Naive thymus-derived CD4-positive, alpha-beta T cell (primary cell): ENCODE results near the gene CALML6. TPM values are rescaled to one million over a fixed set of nuclear protein-coding genes. Genes with fewer than 3 reads are reported as not detected.
A peak's percentile ranks its signal among the peaks of the same experiment; 100 is the strongest.

Experiments
- ATAC-seq: fragments of 150-1000 bp; cut with Tn5 transposase; 2 replicates; pipeline ENCODE4 v1.10.0; 2021; ENCODE audit warnings: mild to moderate bottlenecking, moderate library complexity
- CTCF ChIA-PET: fragments of 350-600 bp; sonication (Branson Sonifier 250); formaldehyde crosslinking; loops from one replicate; lab custom pipeline; 2021; ENCODE audit warnings: antibody characterized with exemption; lab: Charles Lee
- POLR2A ChIA-PET: fragments of 350-600 bp; sonication (Branson Sonifier 250); formaldehyde crosslinking; loops from one replicate; lab custom pipeline; 2021; ENCODE audit warnings: antibody characterized with exemption, inconsistent platforms; lab: Charles Lee
- DNase-seq, 9 donors: peaks; one replicate each; pipeline versions ENCODE4 v3.0.0 to v3.0.0-alpha.2; 2020 to 2022; ENCODE audit warnings: mixed read lengths in 1 of 9
- H3K27ac ChIP-seq: one replicate; pipeline ENCODE4 v1.7.0; 2013; ENCODE audit warnings: mild to moderate bottlenecking, low read depth, low read length, moderate library complexity
- H3K27me3 ChIP-seq, 2 donors: one replicate each; pipeline ENCODE4 v1.7.0; 2013; ENCODE audit warnings: low read length in 2 of 2, mild to moderate bottlenecking in 2 of 2, moderate library complexity in 2 of 2; ENCODE audit not compliant: control insufficient read depth in 2 of 2, insufficient read depth in 2 of 2
- H3K36me3 ChIP-seq, 3 experiments: 1 replicate in 2 of 3; 2 replicates in 1 of 3; pipeline ENCODE4 v1.7.0; 2013; ENCODE audit warnings: low read length in 3 of 3, mild to moderate bottlenecking in 3 of 3, moderate library complexity in 1 of 3; ENCODE audit not compliant: insufficient read depth in 3 of 3, control insufficient read depth in 2 of 3
- H3K4me1 ChIP-seq, 2 donors: one replicate each; pipeline ENCODE4 v1.7.0; 2013; ENCODE audit warnings: low read length in 2 of 2, mild to moderate bottlenecking in 2 of 2, moderate library complexity in 1 of 2; ENCODE audit not compliant: control insufficient read depth in 2 of 2, insufficient read depth in 2 of 2
- H3K4me3 ChIP-seq: 2 replicates; pipeline ENCODE4 v1.7.0; 2013; ENCODE audit warnings: mild to moderate bottlenecking, low read length
- H3K9me3 ChIP-seq, 3 experiments: 1 replicate in 2 of 3; 2 replicates in 1 of 3; pipeline ENCODE4 v1.7.0; 2013; ENCODE audit warnings: low read length in 3 of 3; ENCODE audit not compliant: control insufficient read depth in 2 of 3
- H3K27ac Mint-ChIP-seq, 9 donors: one replicate each; pipeline ENCODE4 v1.8.0; 2020 to 2022; ENCODE audit warnings: mixed read lengths in 9 of 9, mild to moderate bottlenecking in 8 of 9, moderate library complexity in 5 of 9, inconsistent platforms in 2 of 9
- H3K27me3 Mint-ChIP-seq, 5 donors: one replicate each; pipeline ENCODE4 v1.8.0; 2021 to 2022; ENCODE audit warnings: mixed read lengths in 5 of 5, mild to moderate bottlenecking in 1 of 5
- H3K36me3 Mint-ChIP-seq, 5 donors: one replicate each; pipeline ENCODE4 v1.8.0; 2020 to 2022; ENCODE audit warnings: mixed read lengths in 5 of 5, mild to moderate bottlenecking in 3 of 5, inconsistent platforms in 1 of 5
- H3K4me1 Mint-ChIP-seq, 7 donors: one replicate each; pipeline ENCODE4 v1.8.0; 2020 to 2022; ENCODE audit warnings: mixed read lengths in 7 of 7, mild to moderate bottlenecking in 3 of 7, inconsistent platforms in 1 of 7
- H3K4me3 Mint-ChIP-seq, 10 donors: one replicate each; pipeline ENCODE4 v1.8.0; 2020 to 2022; ENCODE audit warnings: mild to moderate bottlenecking in 10 of 10, mixed read lengths in 10 of 10, moderate library complexity in 6 of 10, inconsistent platforms in 2 of 10
- H3K9me3 Mint-ChIP-seq, 11 donors: one replicate each; pipeline ENCODE4 v1.8.0; 2020 to 2022; ENCODE audit warnings: mixed read lengths in 11 of 11, mild to moderate bottlenecking in 4 of 11, inconsistent platforms in 1 of 11, moderate library complexity in 1 of 11
- intact Hi-C, 2 donors: fragments of 100-400 bp; cut with micrococcal nuclease; formaldehyde crosslinking; loops; one replicate each; pipeline ENCODE4 v1.15.1; 2023
- polyA plus RNA-seq, 2 donors: library from polyadenylated mRNA; unstranded; fragments of 300-500 nt; fragmentation: Illumina TruSeq; gene quantifications; one replicate each; pipeline ENCODE4 v1.2.3, GENCODE V29; 2021
- total RNA-seq, 6 experiments: library from RNA in 5 of 6; stranded (reverse) in 5 of 6; gene quantifications; 1 replicate in 5 of 6; 2 replicates in 1 of 6; pipeline ENCODE4 v1.2.3 and lab custom pipeline; 2021 to 2026

The CALML6 gene
- total and polyA plus RNA-seq, 7 experiments from 2014 or later = 0.94 to 2.5 (median 1.4) TPM; not detected in 3

GRCh38 chr1:1914101-1914970 lies 724 bp upstream of the CALML6 start:
- no peaks in the 10 kb centered on the region for H3K36me3 Mint-ChIP-seq
- Histone ChIP-seq H3K9me3 (no peaks in the 10 kb centered on the region), H3K27me3 (no peaks in the 10 kb centered on the region), H3K27ac (no peak overlapping the region), H3K36me3 (no peaks in the 10 kb centered on the region), H3K4me1 (peaks cover 11 to 16% of the 10 kb centered on the region in 2 donors), H3K4me3 (no peak overlapping the region)
- peaks cover 0 to 5% (median 0%) of the 10 kb centered on the region in 5 donors for H3K27me3 Mint-ChIP-seq
- H3K27ac Mint-ChIP-seq = peak overlapping the region in 1 of 9 donors; percentile 77
- H3K4me1 Mint-ChIP-seq = peaks cover 6 to 15% (median 9%) of the 10 kb centered on the region in 7 donors
- no peak for ATAC-seq
- intact Hi-C loops = loop anchor here in 1 of 2 donors (10.0 kb wide), 1 partner anchor 670 kb away; the partner anchor contains the start of gene PRXL2B
- DNase-seq = no peak
- CTCF ChIA-PET = interaction anchor here (0.6 kb wide), 1 partner anchor 260 kb away, joined by 3 read pairs; no protein-coding TSS in a partner anchor
- no peak overlapping the region for H3K4me3 Mint-ChIP-seq
- POLR2A ChIA-PET = no interaction called here
- peaks cover 0 to 2% (median 0%) of the 10 kb centered on the region in 11 donors for H3K9me3 Mint-ChIP-seq

- Mint-ChIP-seq H3K27ac (no peak overlapping the region), H3K27me3 (peaks cover 0 to 5% (median 0%) of the 10 kb centered on the region in 5 donors), H3K9me3 (peaks cover 0 to 2% (median 0%) of the 10 kb centered on the region in 11 donors), H3K36me3 (no peaks in the 10 kb centered on the region), H3K4me3 (peak overlapping the region in 3 of 10 donors; percentile 13 to 41 (median 23)), H3K4me1 (peaks cover 0 to 8% (median 0%) of the 10 kb centered on the region in 7 donors)
- H3K36me3 ChIP-seq = no peaks in the 10 kb centered on the region
- H3K9me3 ChIP-seq = no peaks in the 10 kb centered on the region
- CTCF ChIA-PET = no interaction called here
- H3K27me3 ChIP-seq = no peaks in the 10 kb centered on the region
- POLR2A ChIA-PET = no interaction called here
- DNase-seq (no peak), ATAC-seq (no peak)
- H3K27ac ChIP-seq = no peak overlapping the region
- intact Hi-C loops = loop anchor here (5.0 to 10.0 kb wide), 3 partner anchors 386 to 669 kb away; partner anchors contain the start of genes PANK4 (in 1 of the 2) and PRXL2B (in 1 of the 2)
- H3K4me3 ChIP-seq = no peak overlapping the region
- H3K4me1 ChIP-seq = peaks cover 7 to 16% of the 10 kb centered on the region in 2 donors
Measured at GRCh38 chr1:1915911-1916840, 1.1 kb downstream of the CALML6 start.

- DNase-seq (no peak), ATAC-seq (no peak)
- POLR2A ChIA-PET = interaction anchor here (1.2 kb wide), 1 partner anchor 8 kb away, joined by 5 read pairs; no protein-coding TSS in a partner anchor
- Mint-ChIP-seq H3K9me3 (no peaks in the 10 kb centered on the region), H3K27ac (no peak overlapping the region), H3K36me3 (no peaks in the 10 kb centered on the region), H3K4me3 (peak overlapping the region in 2 of 10 donors; percentile 34 to 59), H3K4me1 (peaks cover 0 to 8% (median 0%) of the 10 kb centered on the region in 7 donors), H3K27me3 (peaks cover 0 to 5% (median 0%) of the 10 kb centered on the region in 5 donors)
- H3K27ac ChIP-seq = no peak overlapping the region
- H3K4me1 ChIP-seq = peaks cover 7 to 16% of the 10 kb centered on the region in 2 donors
- H3K27me3 ChIP-seq = no peaks in the 10 kb centered on the region
- CTCF ChIA-PET = interaction anchor here (1.2 kb wide), 1 partner anchor 8 kb away, joined by 3 read pairs; no protein-coding TSS in a partner anchor
- no peak overlapping the region for H3K4me3 ChIP-seq
- H3K36me3 ChIP-seq = no peaks in the 10 kb centered on the region
- intact Hi-C loops = loop anchor here (5.0 to 10.0 kb wide), 3 partner anchors 385 to 668 kb away; partner anchors contain the start of genes PANK4 (in 1 of the 2) and PRXL2B (in 1 of the 2)
- no peaks in the 10 kb centered on the region for H3K9me3 ChIP-seq
Measured at GRCh38 chr1:1916851-1917251, 1.8 kb downstream of the CALML6 start.

GRCh38 chr1:1917304-1917976 lies 2.4 kb downstream of the CALML6 start:
- Histone ChIP-seq H3K36me3 (no peaks in the 10 kb centered on the region), H3K9me3 (no peaks in the 10 kb centered on the region), H3K4me1 (peaks cover 7 to 16% of the 10 kb centered on the region in 2 donors), H3K27ac (no peak overlapping the region), H3K4me3 (no peak overlapping the region), H3K27me3 (no peaks in the 10 kb centered on the region)
- H3K27me3 Mint-ChIP-seq = peaks cover 0 to 5% (median 0%) of the 10 kb centered on the region in 5 donors
- H3K4me3 Mint-ChIP-seq = peak overlapping the region in 8 of 10 donors; percentile 15 to 59 (median 26)
- ChIA-PET POLR2A (interaction anchor here (1.2 kb wide), 1 partner anchor 8 kb away, joined by 5 read pairs; no protein-coding TSS in a partner anchor), CTCF (interaction anchor here (1.2 kb wide), 1 partner anchor 8 kb away, joined by 3 read pairs; no protein-coding TSS in a partner anchor)
- H3K9me3 Mint-ChIP-seq = no peaks in the 10 kb centered on the region
- ATAC-seq (no peak), DNase-seq (no peak)
- no peaks in the 10 kb centered on the region for H3K36me3 Mint-ChIP-seq
- H3K27ac Mint-ChIP-seq = no peak overlapping the region
- intact Hi-C loops = loop anchor here (5.0 to 10.0 kb wide), 3 partner anchors 385 to 667 kb away; partner anchors contain the start of genes PANK4 (in 1 of the 2) and PRXL2B (in 1 of the 2)
- peaks cover 0 to 8% (median 0%) of the 10 kb centered on the region in 7 donors for H3K4me1 Mint-ChIP-seq

GRCh38 chr1:1917995-1918900 lies 3.2 kb downstream of the CALML6 start:
- ATAC-seq = no peak
- H3K4me3 ChIP-seq = peak overlapping the region; percentile 61
- Mint-ChIP-seq H3K36me3 (no peaks in the 10 kb centered on the region), H3K9me3 (no peaks in the 10 kb centered on the region), H3K4me3 (peak overlapping the region in 9 of 10 donors; percentile 37 to 63 (median 49)), H3K27me3 (peaks cover 0 to 5% (median 0%) of the 10 kb centered on the region in 5 donors), H3K27ac (no peak overlapping the region), H3K4me1 (peaks cover 0 to 8% (median 0%) of the 10 kb centered on the region in 7 donors)
- H3K9me3 ChIP-seq = no peaks in the 10 kb centered on the region
- no peaks in the 10 kb centered on the region for H3K27me3 ChIP-seq
- H3K4me1 ChIP-seq = peaks cover 7 to 16% of the 10 kb centered on the region in 2 donors
- H3K36me3 ChIP-seq = no peaks in the 10 kb centered on the region
- CTCF ChIA-PET = interaction anchor here (1.2 kb wide), 1 partner anchor 9 kb away, joined by 3 read pairs; no protein-coding TSS in a partner anchor
- no peak for DNase-seq
- POLR2A ChIA-PET = interaction anchor here (1.2 kb wide), 1 partner anchor 9 kb away, joined by 5 read pairs; no protein-coding TSS in a partner anchor
- intact Hi-C loops = loop anchor here (5.0 to 10.0 kb wide), 3 partner anchors 384 to 667 kb away; partner anchors contain the start of genes PANK4 (in 1 of the 2) and PRXL2B (in 1 of the 2)
- H3K27ac ChIP-seq = no peak overlapping the region
